Endodermal cell (in vitro differentiated cells): ENCODE measurements around the gene FTO. TPM values are rescaled to one million over a fixed set of nuclear protein-coding genes. Genes with fewer than 3 reads are reported as not detected.

Experiments used
- DNase-seq: peaks from one replicate; pipeline ENCODE4 v3.0.0-alpha.2; 2017
- H3K27ac ChIP-seq: 2 replicates; pipeline ENCODE4 v1.5.1; 2013; ENCODE audit warnings: mild to moderate bottlenecking, low read depth, low read length, moderate library complexity
- H3K27me3 ChIP-seq: 2 replicates; pipeline ENCODE4 v1.6.1; 2013; ENCODE audit warnings: mild to moderate bottlenecking, low read length, moderate library complexity; ENCODE audit not compliant: insufficient read depth, control insufficient read depth, poor library complexity, severe bottlenecking
- H3K36me3 ChIP-seq: 2 replicates; pipeline ENCODE4 v1.7.0; 2013; ENCODE audit warnings: mild to moderate bottlenecking, low read length, moderate library complexity; ENCODE audit not compliant: control insufficient read depth, insufficient read depth
- H3K4me1 ChIP-seq: one replicate; pipeline ENCODE4 v1.7.0; 2013; ENCODE audit warnings: low read length; ENCODE audit not compliant: control insufficient read depth, insufficient read depth
- H3K4me3 ChIP-seq: 2 replicates; pipeline ENCODE4 v1.5.1; 2013; ENCODE audit warnings: mild to moderate bottlenecking, low read length, moderate library complexity
- H3K9ac ChIP-seq: 2 replicates; pipeline ENCODE4 v1.6.1; 2013; ENCODE audit warnings: mild to moderate bottlenecking, low read length, moderate library complexity; ENCODE audit not compliant: poor library complexity, severe bottlenecking; ENCODE audit errors: extremely low read depth
- H3K9me3 ChIP-seq: 2 replicates; pipeline ENCODE4 v1.6.1; 2013; ENCODE audit warnings: mild to moderate bottlenecking, low read length, moderate library complexity; ENCODE audit not compliant: control insufficient read depth
- H3K27ac Mint-ChIP-seq: 2 replicates; pipeline ENCODE4 v1.8.0; 2020; ENCODE audit warnings: mixed read lengths
- H3K27me3 Mint-ChIP-seq: 2 replicates; pipeline ENCODE4 v1.8.0; 2021; ENCODE audit warnings: mild to moderate bottlenecking, mixed read lengths; ENCODE audit not compliant: insufficient read depth
- H3K36me3 Mint-ChIP-seq: 2 replicates; pipeline ENCODE4 v1.8.0; 2020; ENCODE audit warnings: low read depth, mixed read lengths
- H3K4me1 Mint-ChIP-seq: 2 replicates; pipeline ENCODE4 v1.8.0; 2020; ENCODE audit warnings: mixed read lengths
- H3K4me3 Mint-ChIP-seq: 2 replicates; pipeline ENCODE4 v1.8.0; 2020; ENCODE audit warnings: mild to moderate bottlenecking, moderate library complexity, mixed read lengths
- H3K9me3 Mint-ChIP-seq: 2 replicates; pipeline ENCODE4 v1.8.0; 2020; ENCODE audit warnings: mild to moderate bottlenecking, mixed read lengths
- WGBS, 2 experiments: methylation state at CpG; one replicate each; pipeline versions ENCODE4 v1.1.5 to v1.1.7; 2013; ENCODE audit warnings: missing lambda C conversion rate in 2 of 2, mixed read lengths in 1 of 2; ENCODE audit not compliant: insufficient coverage in 1 of 2, insufficient read length in 1 of 2; 5-methylcytosine and 5-hydroxymethylcytosine counted together
- long read RNA-seq, 4 experiments: library from polyadenylated mRNA in 2 of 4; library from RNA in 1 of 4; library from capped mRNA in 1 of 4; stranded (forward) in 3 of 4; unstranded in 1 of 4; transcript quantifications; one replicate each; pipeline ENCODE4 v2.0.0, GENCODE V29; 2020 to 2021; ENCODE audit warnings: inconsistent platforms in 1 of 4
- polyA plus RNA-seq, 2 experiments: library from polyadenylated mRNA; stranded (reverse); fragments of 50-300 nt; gene quantifications; one replicate each; pipeline ENCODE4 v1.2.3, GENCODE V29; 2013
- total RNA-seq, 2 donors: library from RNA; stranded (reverse); fragmentation: NEBNext Ultra II Directional in 1 of 2; extraction: Animal tissue kit (Norgen Biotek cat#: 25700) in 1 of 2; gene quantifications; 2 replicates in 1 of 2; 3 replicates in 1 of 2; pipeline ENCODE4 v1.2.1, GENCODE V29; 2021
- TF ChIP-seq, protein P1 (sequence below): fragments of 200-600 bp; sonication (generic); conservative IDR thresholded peaks from 2 replicates; pipeline ENCODE4 v1.5.0; 2021; ENCODE audit warnings: antibody characterized with exemption, mild to moderate bottlenecking

Gene FTO
- total RNA-seq, result 100 to 1,000 TPM in 1 of 2 donors, 10 to 100 TPM in 1; 80.3 to 102 TPM
- polyA plus RNA-seq (2013, experiment 1 of 2), result 67.0 TPM
- 66.8 TPM for polyA plus RNA-seq (2013, experiment 2 of 2)
- long read RNA-seq, experiment 1, full-length matches to known transcripts, result 1 of 11 reads
- long read RNA-seq, experiment 1, partial matches to known transcripts, result 1 of 11 reads
- long read RNA-seq, experiment 1, other reads (novel, unspliced or antisense), result 9 of 11 reads
- long read RNA-seq, experiment 2, full-length matches to known transcripts, result 121 of 156 reads
- long read RNA-seq, experiment 2, partial matches to known transcripts, result 12 of 156 reads
- long read RNA-seq, experiment 2, other reads (novel, unspliced or antisense), result 23 of 156 reads
- long read RNA-seq, experiment 3, full-length matches to known transcripts, result 65 of 95 reads
- long read RNA-seq, experiment 3, partial matches to known transcripts, result 7 of 95 reads
- long read RNA-seq, experiment 3, other reads (novel, unspliced or antisense), result 23 of 95 reads
- long read RNA-seq, experiment 4, full-length matches to known transcripts, result 3 of 29 reads
- long read RNA-seq, experiment 4, partial matches to known transcripts, result 12 of 29 reads
- long read RNA-seq, experiment 4, other reads (novel, unspliced or antisense), result 14 of 29 reads

DNA sequence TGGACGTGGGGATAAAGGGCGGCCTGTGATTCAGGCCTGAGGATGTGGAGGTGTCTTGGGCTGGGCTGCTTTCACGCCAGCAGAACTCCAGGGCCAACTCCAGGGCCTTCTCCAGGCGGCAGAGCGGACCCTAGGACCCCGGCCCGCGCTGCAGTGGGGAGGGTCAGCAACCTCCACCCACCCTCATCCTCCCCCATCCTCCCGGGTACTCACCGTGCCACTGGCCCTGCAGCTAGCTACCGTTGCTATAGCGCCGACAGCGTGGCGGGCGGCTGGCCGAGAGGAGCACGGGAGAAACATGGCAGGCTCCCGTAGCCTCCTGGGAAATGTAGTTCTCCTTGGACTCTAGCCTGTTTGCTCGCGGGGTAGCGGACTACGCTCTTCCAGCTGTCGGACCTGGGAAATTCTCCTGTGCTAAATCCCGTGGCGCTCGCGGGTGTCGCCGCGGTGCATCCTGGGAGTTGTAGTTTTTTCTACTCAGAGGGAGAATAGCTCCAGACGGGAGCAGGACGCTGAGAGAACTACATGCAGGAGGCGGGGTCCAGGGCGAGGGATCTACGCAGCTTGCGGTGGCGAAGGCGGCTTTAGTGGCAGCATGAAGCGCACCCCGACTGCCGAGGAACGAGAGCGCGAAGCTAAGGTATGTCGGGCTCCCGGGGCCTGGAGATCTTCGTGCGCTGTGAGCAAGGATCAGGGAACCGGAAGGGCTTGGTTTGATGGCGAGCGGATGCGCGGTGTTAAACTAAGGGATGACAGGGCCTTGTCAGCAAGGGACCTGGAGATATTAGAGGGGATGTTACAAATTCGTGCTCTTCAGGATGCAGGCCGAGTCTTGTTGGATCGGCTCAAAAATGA, at the start of gene FTO, which contains the start of gene RPGRIP1L:
Gene FTO (plus strand): TSS at position 567 of the 855 bp plus-strand sequence.
Gene RPGRIP1L (minus strand): TSS at position 270 of the 855 bp plus-strand sequence. CDS start 3,136 bp downstream, outside the sequence.
- H3K36me3 ChIP-seq, result peaks cover 4% of the 10 kb centered on the region
- H3K27me3 ChIP-seq, result no peaks in the 10 kb centered on the region
- H3K9me3 ChIP-seq, result no peaks in the 10 kb centered on the region
- peak within 1 kb of the TSS; percentile 96 for H3K4me3 ChIP-seq
- Mint-ChIP-seq H3K4me1 (peaks cover 7% of the 10 kb centered on the region), H3K27me3 (no peaks in the 10 kb centered on the region), H3K27ac (peak within 1 kb of the TSS; percentile 91), H3K9me3 (peaks cover 3% of the 10 kb centered on the region), H3K36me3 (peaks cover 18% of the 10 kb centered on the region), H3K4me3 (peak within 1 kb of the TSS; percentile 92)
- H3K27ac ChIP-seq, result no peak within 1 kb of the TSS
- 1% methylated on average over 25 to 57 of the region's 57 CpGs for WGBS, 2 experiments
- peak within 1 kb of the TSS; percentile 72 for H3K9ac ChIP-seq
- TF ChIP-seq, protein P1, sequence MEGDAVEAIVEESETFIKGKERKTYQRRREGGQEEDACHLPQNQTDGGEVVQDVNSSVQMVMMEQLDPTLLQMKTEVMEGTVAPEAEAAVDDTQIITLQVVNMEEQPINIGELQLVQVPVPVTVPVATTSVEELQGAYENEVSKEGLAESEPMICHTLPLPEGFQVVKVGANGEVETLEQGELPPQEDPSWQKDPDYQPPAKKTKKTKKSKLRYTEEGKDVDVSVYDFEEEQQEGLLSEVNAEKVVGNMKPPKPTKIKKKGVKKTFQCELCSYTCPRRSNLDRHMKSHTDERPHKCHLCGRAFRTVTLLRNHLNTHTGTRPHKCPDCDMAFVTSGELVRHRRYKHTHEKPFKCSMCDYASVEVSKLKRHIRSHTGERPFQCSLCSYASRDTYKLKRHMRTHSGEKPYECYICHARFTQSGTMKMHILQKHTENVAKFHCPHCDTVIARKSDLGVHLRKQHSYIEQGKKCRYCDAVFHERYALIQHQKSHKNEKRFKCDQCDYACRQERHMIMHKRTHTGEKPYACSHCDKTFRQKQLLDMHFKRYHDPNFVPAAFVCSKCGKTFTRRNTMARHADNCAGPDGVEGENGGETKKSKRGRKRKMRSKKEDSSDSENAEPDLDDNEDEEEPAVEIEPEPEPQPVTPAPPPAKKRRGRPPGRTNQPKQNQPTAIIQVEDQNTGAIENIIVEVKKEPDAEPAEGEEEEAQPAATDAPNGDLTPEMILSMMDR, result no peak
- DNase-seq, result peak; percentile 100
- H3K4me1 ChIP-seq, result no peaks in the 10 kb centered on the region

GRCh38 chr16:53654946-53655345, 49.0 kb upstream of the FTO start:
- no peak overlapping the region for H3K27ac ChIP-seq
- no peaks in the 10 kb centered on the region for H3K4me1 Mint-ChIP-seq
- no peak for DNase-seq
- no peak overlapping the region for H3K27ac Mint-ChIP-seq
- no peaks in the 10 kb centered on the region for H3K27me3 Mint-ChIP-seq
- no peaks in the 10 kb centered on the region for H3K9me3 Mint-ChIP-seq
- peaks cover 6% of the 10 kb centered on the region for H3K36me3 ChIP-seq
- H3K9ac ChIP-seq, result no peak overlapping the region
- TF ChIP-seq, protein P1, result no peak
- H3K27me3 ChIP-seq, result no peaks in the 10 kb centered on the region
- H3K4me3 Mint-ChIP-seq, result no peak overlapping the region
- no peaks in the 10 kb centered on the region for H3K4me1 ChIP-seq
- WGBS, 2 experiments, result 100% methylated on average over 1 of the region's 2 CpGs; no CpG with 5 or more reads in 1 of the 2 experiments
- H3K9me3 ChIP-seq, result no peaks in the 10 kb centered on the region
- no peak overlapping the region for H3K4me3 ChIP-seq
- peaks cover 16% of the 10 kb centered on the region for H3K36me3 Mint-ChIP-seq

DNA sequence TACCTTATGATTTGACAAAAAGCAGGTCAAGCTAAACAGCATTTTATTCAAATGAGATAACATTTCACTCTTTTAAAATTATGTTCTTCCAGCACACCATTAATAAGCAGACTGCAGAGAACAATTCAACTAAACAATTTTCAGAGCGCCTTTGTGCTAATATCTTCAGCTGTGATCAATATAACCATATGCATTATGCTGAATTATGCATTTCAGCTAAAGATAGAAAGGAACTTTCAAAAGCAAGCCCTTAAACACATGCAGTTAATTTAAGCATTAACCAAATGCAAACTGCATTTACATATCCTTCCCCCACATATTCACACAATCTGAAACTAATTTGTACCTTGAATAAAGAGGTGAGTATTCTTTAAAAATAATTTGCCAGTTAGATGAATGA, 41.9 kb upstream of the FTO start:
- TF ChIP-seq, protein P1, result no peak
- Histone ChIP-seq H3K27ac (no peak overlapping the region), H3K27me3 (no peaks in the 10 kb centered on the region), H3K4me1 (no peaks in the 10 kb centered on the region), H3K9ac (no peak overlapping the region), H3K36me3 (no peaks in the 10 kb centered on the region), H3K9me3 (no peaks in the 10 kb centered on the region), H3K4me3 (no peak overlapping the region)
- Mint-ChIP-seq H3K9me3 (no peaks in the 10 kb centered on the region), H3K27me3 (no peaks in the 10 kb centered on the region), H3K4me1 (no peaks in the 10 kb centered on the region), H3K36me3 (peaks cover under 1% of the 10 kb centered on the region), H3K27ac (no peak overlapping the region), H3K4me3 (no peak overlapping the region)
- WGBS, 2 experiments, result 100% methylated on average over 1 of the region's 1 CpG; no CpG with 5 or more reads in 1 of the 2 experiments
- no peak for DNase-seq
